Spinal cord (tissue), 10 donors: Measurements from ENCODE around the gene CFAP46. TPM values are rescaled to one million over a fixed set of nuclear protein-coding genes. Genes with fewer than 3 reads are reported as not detected.
"Not testable (repeated sequence)": the region's sequence is repeated elsewhere in the genome, so short reads cannot be mapped to it uniquely, and the experiment has no call there.

Experiments used
- DNase-seq, 6 donors: peaks; one replicate each; pipeline versions ENCODE4 v3.0.0 to v3.0.0-alpha.2; 2013 to 2015; ENCODE audit warnings: low spot score in 6 of 6, low read depth in 4 of 6
- H3K27ac ChIP-seq: one replicate; pipeline ENCODE4 v1.5.1; 2013; ENCODE audit warnings: low read depth, low read length, control low read depth
- H3K27me3 ChIP-seq: one replicate; pipeline ENCODE4 v1.6.1; 2013; ENCODE audit warnings: low read length; ENCODE audit not compliant: control insufficient read depth, insufficient read depth
- H3K36me3 ChIP-seq: one replicate; pipeline ENCODE4 v1.6.1; 2013; ENCODE audit warnings: low read length; ENCODE audit not compliant: control insufficient read depth, insufficient read depth
- H3K4me1 ChIP-seq: one replicate; pipeline ENCODE4 v1.6.1; 2013; ENCODE audit warnings: low read length; ENCODE audit not compliant: control insufficient read depth, insufficient read depth
- H3K4me3 ChIP-seq: one replicate; pipeline ENCODE4 v1.5.1; 2013; ENCODE audit warnings: low read depth, low read length, control low read depth
- H3K9me3 ChIP-seq: one replicate; pipeline ENCODE4 v1.6.1; 2013; ENCODE audit warnings: low read length; ENCODE audit not compliant: control insufficient read depth, insufficient read depth
- WGBS: methylation state at CpG from one replicate; pipeline ENCODE4 v1.1.5; 2013; ENCODE audit warnings: missing lambda C conversion rate; ENCODE audit not compliant: insufficient coverage; 5-methylcytosine and 5-hydroxymethylcytosine counted together
- polyA plus RNA-seq, 2 donors: library from polyadenylated mRNA; unstranded; fragments of 120-200 nt; gene quantifications; one replicate each; pipeline ENCODE4 v1.2.1, GENCODE V29; 2013; ENCODE audit not compliant: insufficient read length in 2 of 2
- total RNA-seq, 2 donors: library from RNA; depleted of rRNA in 1 of 2; stranded (reverse); fragments of 120-200 nt in 1 of 2; fragments of >200 nt in 1 of 2; gene quantifications; one replicate each; pipeline versions ENCODE4 v1.2.3 to v1.2.4, GENCODE V29; 2013 to 2014
- donor health status: healthy.

Gene CFAP46
- total and polyA plus RNA-seq, 4 donors: 5.3 to 14.3 (median 13.2) TPM

DNA sequence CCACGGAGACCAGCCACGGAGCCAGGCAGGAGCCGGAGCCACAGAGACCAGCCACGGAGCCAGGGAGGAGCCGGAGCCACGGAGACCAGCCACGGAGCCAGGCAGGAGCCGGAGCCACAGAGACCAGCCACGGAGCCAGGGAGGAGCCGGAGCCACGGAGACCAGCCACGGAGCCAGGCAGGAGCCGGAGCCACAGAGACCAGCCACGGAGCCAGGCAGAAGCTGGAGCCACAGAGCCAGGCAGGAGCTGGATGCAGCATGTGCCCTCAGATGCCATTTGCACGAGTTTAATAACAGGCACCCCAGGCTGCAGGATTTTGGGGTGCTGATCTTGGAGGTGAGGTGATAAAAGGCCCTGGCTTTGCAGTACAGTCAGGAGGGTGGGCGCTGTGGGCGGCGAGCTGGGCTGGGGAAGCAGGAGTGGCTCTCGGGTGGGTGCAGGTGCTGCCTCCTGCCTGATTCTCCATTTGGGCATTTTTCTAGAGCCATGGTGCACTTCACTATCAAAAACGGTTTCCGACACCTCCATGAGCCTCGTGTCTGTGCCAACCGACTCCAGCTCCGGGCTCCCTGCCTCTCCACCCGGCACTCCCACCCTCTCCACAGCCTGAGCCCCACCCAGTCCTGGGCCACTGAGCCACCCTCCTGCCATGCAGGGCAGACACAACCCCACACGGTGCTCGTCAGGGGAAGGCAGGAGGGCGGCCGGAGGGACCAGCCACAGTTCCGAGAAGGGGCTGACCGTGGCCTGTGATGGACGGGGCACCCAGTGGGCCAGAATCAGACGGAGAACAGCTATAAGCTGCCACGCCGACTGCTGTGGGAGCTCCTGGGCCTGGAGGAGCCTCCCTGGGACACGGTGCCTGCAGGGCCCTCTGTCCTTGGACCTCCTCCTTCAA lies 115.6 kb downstream of the CFAP46 start:
- Histone ChIP-seq H3K27ac (no peak overlapping the region), H3K4me1 (no peaks in the 10 kb centered on the region), H3K9me3 (no peaks in the 10 kb centered on the region), H3K27me3 (peaks cover 5% of the 10 kb centered on the region), H3K36me3 (no peaks in the 10 kb centered on the region), H3K4me3 (no peak overlapping the region)
- DNase-seq: no peak
- 98% methylated on average over 30 of the region's 36 CpGs for WGBS

DNA sequence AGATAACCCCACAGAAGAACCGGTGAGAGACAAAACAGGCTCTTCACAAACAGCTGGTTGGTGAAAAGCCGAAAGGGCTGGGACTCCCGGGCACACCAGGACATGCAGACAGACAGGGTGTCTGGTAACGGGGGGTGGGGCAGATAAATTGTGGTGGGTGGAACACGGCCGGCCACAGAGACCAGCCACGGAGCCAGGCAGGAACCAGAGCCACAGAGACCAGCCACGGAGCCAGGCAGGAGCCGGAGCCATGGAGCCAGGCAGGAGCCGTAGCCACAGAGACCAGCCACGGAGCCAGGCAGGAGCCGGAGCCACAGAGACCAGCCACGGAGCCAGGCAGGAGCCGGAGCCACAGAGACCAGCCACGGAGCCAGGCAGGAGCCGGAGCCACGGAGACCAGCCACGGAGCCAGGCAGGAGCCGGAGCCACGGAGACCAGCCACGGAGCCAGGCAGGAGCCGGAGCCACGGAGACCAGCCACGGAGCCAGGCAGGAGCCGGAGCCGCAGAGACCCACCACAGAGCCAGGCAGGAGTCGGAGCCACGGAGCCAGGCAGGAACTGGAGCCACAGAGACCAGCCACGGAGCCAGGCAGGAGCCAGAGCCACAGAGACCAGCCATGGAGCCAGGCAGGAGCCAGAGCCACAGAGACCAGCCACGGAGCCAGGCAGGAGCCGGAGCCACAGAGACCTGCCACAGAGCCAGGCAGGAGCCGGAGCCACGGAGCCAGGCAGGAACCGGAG lies 116.4 kb downstream of the CFAP46 start:
- not testable (repeated sequence) for H3K9me3 ChIP-seq, H3K27me3 ChIP-seq, H3K27ac ChIP-seq, H3K36me3 ChIP-seq, H3K4me1 ChIP-seq, DNase-seq, H3K4me3 ChIP-seq
- WGBS: 95% methylated on average over 34 of the region's 34 CpGs

DNA sequence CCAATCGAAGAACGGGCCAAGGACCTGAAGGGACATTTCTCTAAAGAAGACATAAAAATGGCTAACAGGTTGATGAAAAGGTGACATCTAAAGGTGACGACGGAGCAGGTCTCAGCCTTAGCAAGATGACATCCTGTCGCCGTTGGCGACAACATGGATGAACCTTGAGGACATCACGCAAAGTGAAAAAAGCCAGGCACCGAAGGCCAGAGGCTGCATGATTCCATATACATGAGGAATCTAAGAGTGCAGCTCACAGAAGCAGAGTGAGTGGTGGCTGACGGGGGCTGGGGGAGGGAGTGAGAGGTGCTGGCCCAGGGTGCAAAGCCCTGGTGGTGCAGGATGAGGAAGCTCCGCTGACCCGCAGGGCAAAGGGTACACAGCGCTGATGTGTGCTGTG lies 122.3 kb downstream of the CFAP46 start:
- WGBS: 88% methylated on average over 11 of the region's 13 CpGs
- Histone ChIP-seq H3K36me3 (peaks cover 4% of the 10 kb centered on the region), H3K9me3 (no peaks in the 10 kb centered on the region), H3K27me3 (no peaks in the 10 kb centered on the region), H3K4me3 (no peak overlapping the region), H3K27ac (no peak overlapping the region), H3K4me1 (no peaks in the 10 kb centered on the region)
- no peak for DNase-seq

DNA sequence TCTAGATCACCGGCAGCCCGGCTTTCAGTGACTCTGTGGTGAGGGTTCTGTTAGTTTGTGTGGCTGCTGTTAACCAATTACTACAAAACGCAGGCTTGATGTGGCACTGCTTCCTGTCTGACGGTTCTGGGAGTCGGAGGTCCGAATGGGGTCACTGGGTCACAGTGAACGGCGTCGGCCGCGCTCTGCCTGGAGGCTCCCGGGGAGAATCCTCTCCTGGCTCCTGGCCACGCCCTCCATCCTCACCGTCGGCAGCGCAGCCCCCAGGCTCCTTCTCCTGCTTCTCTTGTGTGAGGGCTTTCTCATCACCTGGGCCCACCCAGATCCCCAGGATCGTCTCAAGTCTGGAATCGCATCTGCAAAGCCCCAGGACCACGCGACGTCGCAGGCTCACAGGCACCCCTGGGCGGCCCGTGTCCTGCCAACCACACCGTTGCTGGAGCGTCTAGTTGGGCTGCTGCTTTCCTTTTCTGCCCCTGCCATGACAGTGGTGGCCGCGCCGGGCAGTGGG lies 124.6 kb downstream of the CFAP46 start:
- no peaks in the 10 kb centered on the region for H3K27me3 ChIP-seq
- DNase-seq: no peak
- H3K9me3 ChIP-seq: no peaks in the 10 kb centered on the region
- peaks cover 7% of the 10 kb centered on the region for H3K36me3 ChIP-seq
- WGBS: 89% methylated on average over 26 of the region's 29 CpGs
- H3K4me3 ChIP-seq: no peak overlapping the region
- H3K4me1 ChIP-seq: no peaks in the 10 kb centered on the region
- H3K27ac ChIP-seq: no peak overlapping the region

DNA sequence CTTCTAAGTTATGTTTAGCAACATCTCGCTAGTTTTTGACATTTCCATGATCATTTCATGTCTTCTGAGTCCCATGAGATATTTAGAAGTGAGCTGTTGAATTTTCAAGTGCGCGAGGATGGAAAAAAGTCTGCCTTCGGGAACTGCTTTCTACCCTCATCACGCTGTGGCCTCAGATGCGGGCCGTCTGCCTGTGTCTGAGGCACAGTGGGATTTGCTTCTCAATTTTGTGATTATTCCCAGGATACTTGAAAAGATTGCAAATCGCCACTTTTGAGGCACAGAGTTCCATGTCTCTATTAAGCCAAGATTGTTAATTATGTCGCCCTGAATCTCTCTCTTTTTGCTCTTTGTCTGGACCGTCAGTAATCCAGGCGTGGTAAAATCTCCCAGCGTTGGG lies 125.7 kb downstream of the CFAP46 start:
- WGBS: 72% methylated on average over 7 of the region's 12 CpGs
- DNase-seq: peak in 1 of 6 donors; percentile 9
- Histone ChIP-seq H3K36me3 (peaks cover 7% of the 10 kb centered on the region), H3K4me1 (no peaks in the 10 kb centered on the region), H3K27ac (no peak overlapping the region), H3K27me3 (no peaks in the 10 kb centered on the region), H3K9me3 (no peaks in the 10 kb centered on the region), H3K4me3 (no peak overlapping the region)

DNA sequence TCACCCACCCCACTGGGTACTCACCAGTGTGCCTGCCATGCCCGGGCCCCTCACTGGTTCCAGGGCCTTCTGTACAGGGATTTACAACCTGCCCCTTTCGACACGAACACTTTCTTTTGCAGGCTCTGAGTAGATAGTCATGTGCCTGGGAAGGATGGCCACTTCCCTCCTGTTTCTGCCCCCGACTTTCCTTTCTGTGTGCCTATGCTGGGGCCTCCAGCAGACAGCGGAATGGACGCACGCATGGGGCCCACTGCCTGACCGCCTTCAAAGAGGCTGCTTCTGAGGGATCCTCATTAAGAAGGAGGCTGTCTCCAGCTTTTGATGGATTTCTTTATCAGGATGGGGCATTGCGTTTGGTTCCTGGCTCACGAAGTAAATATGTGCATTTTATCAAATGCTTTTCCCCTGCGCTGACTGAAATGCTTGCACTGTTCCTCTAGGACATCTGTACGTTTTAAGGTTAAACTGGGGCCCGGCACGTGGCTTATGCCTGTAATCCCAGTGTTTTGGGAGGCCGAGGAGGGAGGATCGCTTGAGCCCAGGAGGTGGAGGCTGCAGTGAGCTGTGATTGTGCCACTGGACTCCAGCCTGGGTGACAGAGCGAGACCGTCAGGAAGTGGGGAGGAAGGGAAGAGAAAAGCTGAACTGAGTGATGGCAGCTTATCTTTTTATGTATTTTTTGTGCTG lies 127.1 kb downstream of the CFAP46 start:
- no peaks in the 10 kb centered on the region for H3K27me3 ChIP-seq
- H3K4me3 ChIP-seq: no peak overlapping the region
- DNase-seq: no peak
- WGBS: 75% methylated on average over 18 of the region's 18 CpGs
- no peaks in the 10 kb centered on the region for H3K4me1 ChIP-seq
- no peaks in the 10 kb centered on the region for H3K9me3 ChIP-seq
- no peak overlapping the region for H3K27ac ChIP-seq
- peaks cover 12% of the 10 kb centered on the region for H3K36me3 ChIP-seq

DNA sequence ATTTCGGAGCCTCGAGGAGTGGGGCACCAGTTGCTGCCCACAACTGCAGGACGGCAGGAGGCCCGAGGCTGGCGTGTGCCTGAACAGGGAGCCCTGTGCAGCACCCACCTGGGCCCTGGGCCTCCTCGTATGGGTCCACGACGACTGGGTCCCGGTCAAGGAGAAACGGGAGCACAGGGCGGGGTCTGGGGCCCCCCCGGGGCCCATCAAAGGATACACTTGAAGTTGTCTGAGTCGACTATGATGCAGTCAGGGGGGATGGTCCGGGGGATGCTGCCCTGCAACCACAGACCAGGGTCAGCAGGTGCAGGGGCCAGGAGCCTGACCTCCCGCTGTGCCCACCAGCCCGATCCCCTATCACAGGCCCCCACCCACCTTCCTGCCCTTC lies 127.9 kb downstream of the CFAP46 start:
- no peak for DNase-seq
- H3K4me3 ChIP-seq: no peak overlapping the region
- no peaks in the 10 kb centered on the region for H3K9me3 ChIP-seq
- no peak overlapping the region for H3K27ac ChIP-seq
- no peaks in the 10 kb centered on the region for H3K4me1 ChIP-seq
- no peaks in the 10 kb centered on the region for H3K27me3 ChIP-seq
- 83% methylated on average over 14 of the region's 16 CpGs for WGBS
- peaks cover 12% of the 10 kb centered on the region for H3K36me3 ChIP-seq

DNA sequence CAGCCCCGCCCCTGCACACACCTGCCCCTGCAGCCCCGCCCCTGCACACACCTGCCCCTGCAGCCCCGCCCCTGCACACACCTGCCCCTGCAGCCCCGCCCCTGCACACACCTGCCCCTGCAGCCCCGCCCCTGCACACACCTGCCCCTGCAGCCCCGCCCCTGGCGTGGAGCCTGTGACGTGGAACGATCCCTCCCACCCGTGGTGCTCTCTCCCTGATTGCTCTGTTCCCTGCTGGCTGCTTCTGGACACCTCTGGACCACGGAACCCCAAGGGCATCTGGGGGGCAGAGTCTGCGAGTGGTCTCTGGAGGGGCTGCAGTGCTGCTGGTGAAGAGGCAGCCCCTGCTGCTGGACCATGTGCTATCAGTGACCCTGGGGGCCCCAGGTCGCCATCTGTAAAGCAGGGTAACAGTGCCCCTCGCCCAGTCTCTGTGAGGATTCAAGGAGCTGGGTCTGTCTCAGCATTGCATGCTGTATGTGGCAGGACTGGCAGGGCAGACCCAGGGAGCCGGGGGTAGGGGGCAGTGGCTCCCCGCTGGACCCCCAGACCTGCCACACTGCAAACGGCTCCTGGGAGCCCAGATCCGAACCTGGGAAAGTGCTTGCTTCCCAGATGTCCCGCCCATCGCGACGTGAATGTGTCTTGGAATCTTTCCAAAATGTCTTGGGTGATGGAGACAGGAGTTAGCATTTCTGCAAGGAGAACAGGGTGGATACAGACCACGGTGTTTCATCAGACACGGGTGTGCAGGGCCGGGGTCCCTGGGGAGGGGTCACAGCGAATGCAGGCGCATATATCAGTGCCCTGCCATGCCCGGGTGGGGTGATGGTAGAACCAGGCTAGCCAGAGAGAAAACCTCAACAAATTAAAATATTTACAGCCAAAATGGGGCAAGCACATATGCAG lies 128.6 kb downstream of the CFAP46 start:
- Histone ChIP-seq H3K36me3 (peaks cover 16% of the 10 kb centered on the region), H3K9me3 (no peaks in the 10 kb centered on the region), H3K4me1 (no peaks in the 10 kb centered on the region), H3K27me3 (no peaks in the 10 kb centered on the region), H3K27ac (no peak overlapping the region), H3K4me3 (no peak overlapping the region)
- WGBS: 79% methylated on average over 22 of the region's 28 CpGs
- no peak for DNase-seq

DNA sequence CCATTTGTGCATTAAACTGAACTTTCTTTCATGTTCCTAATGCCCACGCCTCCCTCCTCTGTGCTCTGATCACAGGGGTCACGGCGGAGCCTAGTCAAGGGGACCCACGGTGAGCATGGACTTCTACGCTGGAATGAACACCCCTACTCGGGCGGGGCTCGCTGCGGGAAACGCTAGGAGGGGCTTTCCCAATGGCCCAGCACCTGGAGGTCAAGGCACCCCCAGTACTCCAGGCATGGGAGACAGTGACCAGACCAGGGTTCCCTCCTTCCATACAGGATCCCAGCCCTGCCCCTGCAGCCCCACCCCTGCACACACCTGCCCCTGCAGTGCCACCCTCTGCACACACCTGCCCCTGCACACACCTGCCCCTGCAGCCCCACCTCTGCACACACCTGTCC lies 129.4 kb downstream of the CFAP46 start:
- DNase-seq: no peak
- Histone ChIP-seq H3K4me1 (peaks cover 6% of the 10 kb centered on the region), H3K27ac (no peak overlapping the region), H3K27me3 (no peaks in the 10 kb centered on the region), H3K9me3 (no peaks in the 10 kb centered on the region), H3K4me3 (no peak overlapping the region), H3K36me3 (peaks cover 20% of the 10 kb centered on the region)
- 88% methylated on average over 10 of the region's 10 CpGs for WGBS
